VCaP (cell line): ENCODE data around the gene ADGRV1.
A peak's percentile ranks its signal among the peaks of the same experiment; 100 is the strongest.

Experiments
- H3K27ac ChIP-seq: fragments of 450-650 bp; 2 replicates; pipeline ENCODE4 v1.5.1; 2017
- CTCF ChIP-seq: fragments of 450-650 bp; conservative IDR thresholded peaks from 2 replicates; pipeline ENCODE4 v1.5.1; 2017; ENCODE audit warnings: mild to moderate bottlenecking, moderate library complexity

Gene ADGRV1

GRCh38 chr5:91018200-91018599 is 459.6 kb downstream of the ADGRV1 start:
- H3K27ac ChIP-seq: no peak overlapping the region
- TF ChIP-seq CTCF: no peak

GRCh38 chr5:91018712-91019371 is 460.2 kb downstream of the ADGRV1 start:
- no peak for TF ChIP-seq CTCF
- H3K27ac ChIP-seq: no peak overlapping the region

GRCh38 chr5:91020065-91020800 is 461.6 kb downstream of the ADGRV1 start:
- peak overlapping the region; percentile 91 for H3K27ac ChIP-seq
- TF ChIP-seq CTCF: no peak

- TF ChIP-seq CTCF: no peak
- H3K27ac ChIP-seq: peak overlapping the region; percentile 91
These were observed 463.9 kb downstream of the ADGRV1 start for GRCh38 chr5:91022518-91022917.

- peak overlapping the region; percentile 91 for H3K27ac ChIP-seq
- TF ChIP-seq CTCF: no peak
These were observed 465.6 kb downstream of the ADGRV1 start for GRCh38 chr5:91024206-91024605.

GRCh38 chr5:91024727-91025126 is 466.1 kb downstream of the ADGRV1 start:
- H3K27ac ChIP-seq: peak overlapping the region; percentile 91
- no peak for TF ChIP-seq CTCF

- TF ChIP-seq CTCF: no peak
- H3K27ac ChIP-seq: peak overlapping the region; percentile 91
These were observed 466.9 kb downstream of the ADGRV1 start for GRCh38 chr5:91025449-91025848.
